GM23338 (cell line): ENCODE data around the gene PPP1R2. TPM values are rescaled to one million over a fixed set of nuclear protein-coding genes. Genes with fewer than 3 reads are reported as not detected.

ENCODE experiments used
- ATAC-seq: fragments of 200-7000 bp; cut with Tn5 transposase; 3 replicates; pipeline ENCODE4 v1.9.1; 2020
- DNase-seq: peaks from one replicate; pipeline ENCODE4 v3.0.0-alpha.2; 2015; ENCODE audit warnings: low spot score
- H2AFZ ChIP-seq: fragments of 200-600 bp; sonication (generic); 2 replicates; pipeline ENCODE4 v1.8.0; 2016; ENCODE audit warnings: antibody characterized with exemption, mild to moderate bottlenecking, moderate library complexity
- H3F3A ChIP-seq: fragments of 200-600 bp; sonication (generic); replicated peaks from 2 replicates; pipeline ENCODE4 v1.8.0; 2017; ENCODE audit warnings: antibody characterized with exemption, mixed run types, low read depth
- H3K27ac ChIP-seq: fragments of 200-600 bp; sonication (generic); 2 replicates; pipeline ENCODE4 v1.6.1; 2016; ENCODE audit warnings: low read depth
- H3K27me3 ChIP-seq: fragments of 200-600 bp; sonication (generic); 2 replicates; pipeline ENCODE4 v1.8.0; 2016; ENCODE audit warnings: mild to moderate bottlenecking, mixed run types, moderate library complexity; ENCODE audit not compliant: insufficient read depth
- H3K36me3 ChIP-seq: fragments of 200-600 bp; sonication (generic); 2 replicates; pipeline ENCODE4 v1.8.0; 2016; ENCODE audit warnings: mild to moderate bottlenecking; ENCODE audit not compliant: insufficient read depth
- H3K4me1 ChIP-seq: fragments of 200-600 bp; sonication (generic); 2 replicates; pipeline ENCODE4 v1.8.0; 2016; ENCODE audit warnings: mild to moderate bottlenecking, moderate library complexity; ENCODE audit not compliant: insufficient read depth
- H3K4me2 ChIP-seq: fragments of 200-600 bp; sonication (generic); 2 replicates; pipeline ENCODE4 v1.7.1; 2017; ENCODE audit warnings: mixed run types
- H3K4me3 ChIP-seq: fragments of 200-600 bp; sonication (generic); 2 replicates; pipeline ENCODE4 v1.6.1; 2016; ENCODE audit warnings: mixed run types
- H3K79me2 ChIP-seq: fragments of 200-600 bp; sonication (generic); replicated peaks from 2 replicates; pipeline ENCODE4 v1.8.0; 2017; ENCODE audit warnings: mild to moderate bottlenecking; ENCODE audit not compliant: insufficient read depth
- H3K9me2 ChIP-seq: fragments of 200-600 bp; sonication (generic); 2 replicates; pipeline ENCODE4 v1.8.0; 2017; ENCODE audit not compliant: insufficient read depth
- H4K20me1 ChIP-seq: fragments of 200-600 bp; sonication (generic); replicated peaks from 2 replicates; pipeline ENCODE4 v1.8.0; 2017; ENCODE audit warnings: mild to moderate bottlenecking; ENCODE audit not compliant: insufficient read depth
- H3K27ac Mint-ChIP-seq: 2 replicates; pipeline ENCODE4 v1.8.0; 2020; ENCODE audit warnings: inconsistent platforms, mild to moderate bottlenecking, moderate library complexity, mixed read lengths
- H3K27me3 Mint-ChIP-seq: 3 replicates; pipeline ENCODE4 v1.8.0; 2022; ENCODE audit warnings: low read depth, mild to moderate bottlenecking, moderate library complexity, mixed read lengths, inconsistent platforms; ENCODE audit not compliant: insufficient read depth, poor library complexity
- H3K36me3 Mint-ChIP-seq: 3 replicates; pipeline ENCODE4 v1.8.0; 2021; ENCODE audit warnings: low read depth, mild to moderate bottlenecking, inconsistent platforms, moderate library complexity, mixed read lengths
- H3K4me1 Mint-ChIP-seq: 3 replicates; pipeline ENCODE4 v1.8.0; 2020; ENCODE audit warnings: mild to moderate bottlenecking, inconsistent platforms, mixed read lengths
- H3K4me3 Mint-ChIP-seq: 3 replicates; pipeline ENCODE4 v1.8.0; 2021; ENCODE audit warnings: moderate library complexity, mild to moderate bottlenecking, inconsistent platforms, mixed read lengths
- H3K9me3 Mint-ChIP-seq: 3 replicates; pipeline ENCODE4 v1.8.0; 2020; ENCODE audit warnings: moderate library complexity, mild to moderate bottlenecking, inconsistent platforms, mixed read lengths
- CREB1 ChIP-seq: fragments of 250-450 bp; sonication (Bioruptor Pico); IDR thresholded peaks from 2 replicates; pipeline ENCODE4 v1.5.0; 2020; ENCODE audit warnings: low read depth, mild to moderate bottlenecking, moderate library complexity
- CTCF ChIP-seq, 2 experiments: fragments of 200-600 bp in 1 of 2; sonication (generic) in 1 of 2; conservative IDR thresholded peaks; 2 replicates each; pipeline versions ENCODE4 v1.5.1 to v1.6.1; 2016 to 2017; ENCODE audit warnings: antibody characterized with exemption in 2 of 2, low read depth in 2 of 2, mild to moderate bottlenecking in 2 of 2, moderate library complexity in 1 of 2
- ETS1 ChIP-seq: IDR thresholded peaks from 2 replicates; pipeline ENCODE4 v1.6.1; 2016; ENCODE audit warnings: antibody characterized with exemption
- EZH2 ChIP-seq: fragments of 200-600 bp; sonication (generic); IDR thresholded peaks from one replicate; pipeline ENCODE4 v1.8.0; 2017; ENCODE audit warnings: antibody characterized with exemption, mild to moderate bottlenecking, low read depth; ENCODE audit not compliant: unreplicated experiment
- EZH2phosphoT487 ChIP-seq: fragments of 200-600 bp; sonication (generic); IDR thresholded peaks from one replicate; pipeline ENCODE4 v1.8.1; 2018; ENCODE audit warnings: antibody characterized with exemption; ENCODE audit not compliant: unreplicated experiment
- JUNB ChIP-seq: IDR thresholded peaks from one replicate; pipeline ENCODE4 v1.6.1; 2016; ENCODE audit warnings: antibody characterized with exemption; ENCODE audit not compliant: unreplicated experiment
- NANOG ChIP-seq: IDR thresholded peaks from 2 replicates; pipeline ENCODE4 v1.6.1; 2016; ENCODE audit warnings: antibody characterized with exemption, borderline replicate concordance
- POLR2AphosphoS5 ChIP-seq: IDR thresholded peaks from 2 replicates; pipeline ENCODE4 v1.6.1; 2016; ENCODE audit warnings: antibody characterized with exemption, low read depth
- REST ChIP-seq: IDR thresholded peaks from one replicate; pipeline ENCODE4 v1.6.1; 2018; ENCODE audit warnings: antibody characterized with exemption; ENCODE audit not compliant: unreplicated experiment
- STAT1 ChIP-seq: IDR thresholded peaks from one replicate; pipeline ENCODE4 v1.6.1; 2016; ENCODE audit warnings: antibody characterized with exemption; ENCODE audit not compliant: unreplicated experiment
- ZNF114 ChIP-seq: fragments of 250-450 bp; sonication (Bioruptor Pico); IDR thresholded peaks from 2 replicates; pipeline ENCODE4 v1.5.0; 2020; ENCODE audit warnings: mild to moderate bottlenecking, moderate library complexity
- ZNF331 ChIP-seq: fragments of 250-450 bp; sonication (Bioruptor Pico); IDR thresholded peaks from 2 replicates; pipeline ENCODE4 v1.5.0; 2020; ENCODE audit warnings: low read depth, mild to moderate bottlenecking, moderate library complexity
- ZNF462 ChIP-seq: fragments of 250-450 bp; sonication (Bioruptor Pico); IDR thresholded peaks from 2 replicates; pipeline ENCODE4 v1.5.0; 2020; ENCODE audit warnings: mild to moderate bottlenecking, moderate library complexity
- polyA plus RNA-seq: library from polyadenylated mRNA; unstranded; fragments of >200 nt; fragmentation: Nextera tagmentation; extraction: Ambion mirVana; gene quantifications from 2 replicates; pipeline ENCODE4 v1.2.1, GENCODE V29; 2016
- total RNA-seq: library from RNA; depleted of rRNA; stranded (reverse); fragments of >200 nt; shearing (Covaris generic); gene quantifications from 2 replicates; pipeline ENCODE4 v1.2.3, GENCODE V29; 2014

Gene PPP1R2
- total and polyA plus RNA-seq, 2 experiments from 2014 or later: 45.9 to 46.8 TPM

- DNase-seq: no peak
- no peak overlapping the region for H3K27ac Mint-ChIP-seq
- no peak for ATAC-seq
- no peaks in the 10 kb centered on the region for H3K4me1 ChIP-seq
- TF ChIP-seq CREB1 (CRISPR knock-in tag) (no peak), REST (no peak), EZH2phosphoT487 (no peak), ZNF114 (no peak), POLR2AphosphoS5 (no peak), NANOG (no peak), JUNB (no peak), ETS1 (no peak), CTCF (conservative IDR thresholded peaks at IDR 0.05; ENCODE audit: low read depth in 2 of 2) (no peak), ZNF462 (CRISPR knock-in tag) (no peak), EZH2 (no peak), ZNF331 (no peak), STAT1 (no peak)
- peaks cover 3% of the 10 kb centered on the region for H3K27me3 Mint-ChIP-seq
- H3K36me3 Mint-ChIP-seq: no peaks in the 10 kb centered on the region; the same call in 2 of the 3 replicates
- no peaks in the 10 kb centered on the region for H3K9me2 ChIP-seq
- no peak overlapping the region for H2AFZ ChIP-seq
- H4K20me1 ChIP-seq: no peaks in the 10 kb centered on the region
- H3K27me3 ChIP-seq: no peaks in the 10 kb centered on the region
- no peaks in the 10 kb centered on the region for H3F3A ChIP-seq
- H3K36me3 ChIP-seq: no peaks in the 10 kb centered on the region
- no peaks in the 10 kb centered on the region for H3K79me2 ChIP-seq
- no peak overlapping the region for H3K4me3 ChIP-seq
- no peaks in the 10 kb centered on the region for H3K4me1 Mint-ChIP-seq
- no peak overlapping the region for H3K27ac ChIP-seq
- H3K9me3 Mint-ChIP-seq: peaks cover 6% of the 10 kb centered on the region
- no peak overlapping the region for H3K4me3 Mint-ChIP-seq
- no peak overlapping the region for H3K4me2 ChIP-seq
These were observed 76.9 kb downstream of the PPP1R2 start for GRCh38 chr3:195466251-195466650.
